Measurements from ENCODE around the gene CSTPP1. TPM values are rescaled to one million over a fixed set of nuclear protein-coding genes. Genes with fewer than 3 reads are reported as not detected.

Gene CSTPP1
- total and polyA plus RNA-seq, 2 donors (not counting 3 experiments of a cell fraction or from before 2014, with no cell fraction given) = 25.9 to 38.2 TPM

GRCh38 chr11:47071341-47071740, 134.8 kb downstream of the CSTPP1 start:
- Histone ChIP-seq H4K20me1 (replicated peaks; ENCODE audit: control insufficient read depth, extremely low read depth, insufficient read depth, low read length) (no peaks in the 10 kb centered on the region), H3K9ac (replicated peaks; ENCODE audit: extremely low read depth, insufficient read depth, low read length) (no peak overlapping the region), H3K4me1 (ENCODE audit: control insufficient read depth, extremely low read depth, insufficient read depth, low read length) (peaks cover 6% of the 10 kb centered on the region), H3K4me3 (replicated peaks in 1 of 3; ENCODE audit: insufficient read depth in 1 of 3, low read depth in 1 of 3, low read length in 3 of 3) (no peak overlapping the region), H3K9me1 (replicated peaks; ENCODE audit: control insufficient read depth, extremely low read depth, insufficient read depth, low read length) (no peaks in the 10 kb centered on the region), H3K9me3 (replicated peaks; ENCODE audit: control insufficient read depth, insufficient read depth, low read length) (no peaks in the 10 kb centered on the region), H2AFZ (ENCODE audit: low read depth, low read length) (no peak overlapping the region), H3K36me3 (ENCODE audit: control insufficient read depth in 2 of 2, extremely low read depth in 1 of 2, insufficient read depth in 2 of 2, low read length in 2 of 2) (no peaks in the 10 kb centered on the region), H3K27me3 (ENCODE audit: control insufficient read depth in 2 of 2, insufficient read depth in 2 of 2, low read length in 2 of 2) (no peaks in the 10 kb centered on the region), H3K4me2 (ENCODE audit: insufficient read depth, low read length) (no peak overlapping the region), H3K79me2 (ENCODE audit: control insufficient read depth, insufficient read depth, low read length) (no peaks in the 10 kb centered on the region), H3K27ac (ENCODE audit: insufficient read depth, low read depth, low read length) (no peak overlapping the region)
- DNase-seq (ENCODE audit: low read depth, low spot score) (no peak), FAIRE-seq (no peak)
- dilution Hi-C loops (cut with MboI; ENCODE audit: extremely low pct_ligation_motif_present, low sequenced_read_pairs) (no loop called here), intact Hi-C loops (cut with micrococcal nuclease) (no loop called here)
- POLR2A ChIA-PET = no interaction called here
- BruUV-seq (replicated peaks) = no TSS peak
- CTCF ChIA-PET = interaction anchor here (0.6 to 1.4 kb wide), 3 partner anchors 11 to 1034 kb away, joined by 3 read pairs; no protein-coding TSS in a partner anchor
- TF ChIP-seq MYC (IDR thresholded peaks at IDR 0.05; ENCODE audit: low read depth, low read length) = no peak
- TF ChIP-seq, protein P1, sequence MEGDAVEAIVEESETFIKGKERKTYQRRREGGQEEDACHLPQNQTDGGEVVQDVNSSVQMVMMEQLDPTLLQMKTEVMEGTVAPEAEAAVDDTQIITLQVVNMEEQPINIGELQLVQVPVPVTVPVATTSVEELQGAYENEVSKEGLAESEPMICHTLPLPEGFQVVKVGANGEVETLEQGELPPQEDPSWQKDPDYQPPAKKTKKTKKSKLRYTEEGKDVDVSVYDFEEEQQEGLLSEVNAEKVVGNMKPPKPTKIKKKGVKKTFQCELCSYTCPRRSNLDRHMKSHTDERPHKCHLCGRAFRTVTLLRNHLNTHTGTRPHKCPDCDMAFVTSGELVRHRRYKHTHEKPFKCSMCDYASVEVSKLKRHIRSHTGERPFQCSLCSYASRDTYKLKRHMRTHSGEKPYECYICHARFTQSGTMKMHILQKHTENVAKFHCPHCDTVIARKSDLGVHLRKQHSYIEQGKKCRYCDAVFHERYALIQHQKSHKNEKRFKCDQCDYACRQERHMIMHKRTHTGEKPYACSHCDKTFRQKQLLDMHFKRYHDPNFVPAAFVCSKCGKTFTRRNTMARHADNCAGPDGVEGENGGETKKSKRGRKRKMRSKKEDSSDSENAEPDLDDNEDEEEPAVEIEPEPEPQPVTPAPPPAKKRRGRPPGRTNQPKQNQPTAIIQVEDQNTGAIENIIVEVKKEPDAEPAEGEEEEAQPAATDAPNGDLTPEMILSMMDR (IDR thresholded peaks at IDR 0.05; ENCODE audit: extremely low read depth in 1 of 2, insufficient read depth in 1 of 2, low read depth in 1 of 2, low read length in 2 of 2) = no peak
- TF ChIP-seq, protein P2, sequence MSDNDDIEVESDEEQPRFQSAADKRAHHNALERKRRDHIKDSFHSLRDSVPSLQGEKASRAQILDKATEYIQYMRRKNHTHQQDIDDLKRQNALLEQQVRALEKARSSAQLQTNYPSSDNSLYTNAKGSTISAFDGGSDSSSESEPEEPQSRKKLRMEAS (IDR thresholded peaks at IDR 0.05; ENCODE audit: insufficient read depth, insufficient read length) = no peak
- no peak for TF ChIP-seq POLR2A (IDR thresholded peaks at IDR 0.05; ENCODE audit: low read depth, low read length)
- no peak for TF ChIP-seq JUN (IDR thresholded peaks at IDR 0.05; ENCODE audit: borderline replicate concordance, insufficient read depth, insufficient read length, low read depth)
- TF ChIP-seq EZH2 (IDR thresholded peaks at IDR 0.05; ENCODE audit: borderline replicate concordance, low read depth, low read length, severe bottlenecking) = no peak
- no peak for TF ChIP-seq FOS (IDR thresholded peaks at IDR 0.05; ENCODE audit: borderline replicate concordance, insufficient read depth, low read length)
- TF ChIP-seq POLR2AphosphoS5 (IDR thresholded peaks at IDR 0.05; ENCODE audit: insufficient read depth, low read depth, low read length) = no peak
- no peak for TF ChIP-seq GATA2 (IDR thresholded peaks at IDR 0.05; ENCODE audit: insufficient read depth, insufficient read length, low read depth, low read length)

Measured in endothelial cell of umbilical vein (primary cell).